SK-N-SH (cell line): ENCODE data around the gene FLOT1. TPM values are rescaled to one million over a fixed set of nuclear protein-coding genes. Genes with fewer than 3 reads are reported as not detected.

ENCODE experiments used
- CTCF ChIA-PET: fragments of 300-600, 350-600 bp; formaldehyde crosslinking; extraction: SDS; loops from one replicate; lab custom pipeline; 2021; lab: Yijun Ruan, JAX
- POLR2A ChIA-PET: fragments of 350-600 bp; sonication (Branson Sonifier 250); formaldehyde crosslinking; extraction: SDS; loops from one replicate; lab custom pipeline; 2020; ENCODE audit warnings: antibody characterized with exemption, inconsistent platforms; lab: Yijun Ruan, JAX
- DNase-seq: peaks from one replicate; pipeline ENCODE4 v3.0.0; 2012
- H2AFZ ChIP-seq: fragments of 200-600 bp; sonication (generic); 2 replicates; pipeline ENCODE4 v1.8.1; 2016; ENCODE audit warnings: antibody characterized with exemption, mild to moderate bottlenecking, low read depth
- H3F3A ChIP-seq: fragments of 200-600 bp; sonication (generic); replicated peaks from 2 replicates; pipeline ENCODE3; 2016; ENCODE audit warnings: antibody characterized with exemption, mild to moderate bottlenecking; ENCODE audit not compliant: insufficient read depth
- H3K27ac ChIP-seq, 2 experiments: fragments of 200-500 bp in 1 of 2; fragments of 200-600 bp in 1 of 2; sonication (Bioruptor generic) in 1 of 2; sonication (generic), shearing (Covaris generic) in 1 of 2; 2 replicates each; pipeline versions ENCODE4 v1.5.1 to v1.6.1; 2014 to 2016; ENCODE audit warnings: low read depth in 2 of 2, inconsistent platforms in 1 of 2, low read length in 1 of 2, mild to moderate bottlenecking in 1 of 2, mixed read lengths in 1 of 2
- H3K27me3 ChIP-seq: fragments of 200-600 bp; sonication (generic), shearing (Covaris generic); 2 replicates; pipeline ENCODE4 v1.6.1; 2016; ENCODE audit warnings: mixed run types; ENCODE audit not compliant: insufficient read depth
- H3K36me3 ChIP-seq, 2 experiments: fragments of 200-500 bp in 1 of 2; fragments of 200-600 bp in 1 of 2; sonication (Bioruptor generic) in 1 of 2; sonication (generic) in 1 of 2; replicated peaks in 1 of 2; 2 replicates each; pipeline versions ENCODE3 to v1.5.1; 2014 to 2016; ENCODE audit warnings: low read length in 1 of 2, mild to moderate bottlenecking in 1 of 2; ENCODE audit not compliant: insufficient read depth in 2 of 2, control insufficient read depth in 1 of 2
- H3K4me1 ChIP-seq, 2 experiments: fragments of 200-500 bp in 1 of 2; fragments of 200-600 bp in 1 of 2; sonication (Bioruptor generic) in 1 of 2; sonication (generic), shearing (Covaris generic) in 1 of 2; 2 replicates each; pipeline versions ENCODE4 v1.5.1 to v1.6.1; 2014 to 2016; ENCODE audit warnings: low read depth in 1 of 2, low read length in 1 of 2, mixed run types in 1 of 2; ENCODE audit not compliant: insufficient read depth in 2 of 2, control insufficient read depth in 1 of 2
- H3K4me2 ChIP-seq: fragments of 200-600 bp; sonication (generic), shearing (Covaris generic); 2 replicates; pipeline ENCODE4 v1.6.1; 2017; ENCODE audit warnings: mixed run types
- H3K4me3 ChIP-seq, 2 experiments: fragments of 200-500 bp in 1 of 2; fragments of 200-600 bp in 1 of 2; sonication (Bioruptor generic) in 1 of 2; sonication (generic), shearing (Covaris generic) in 1 of 2; 2 replicates each; pipeline versions ENCODE4 v1.5.1 to v1.8.1; 2014 to 2016; ENCODE audit warnings: low read depth in 2 of 2, inconsistent platforms in 1 of 2, low read length in 1 of 2, mild to moderate bottlenecking in 1 of 2, mixed read lengths in 1 of 2, moderate library complexity in 1 of 2
- H3K79me2 ChIP-seq: fragments of 200-600 bp; sonication (generic); 2 replicates; pipeline ENCODE4 v1.8.1; 2017; ENCODE audit warnings: mild to moderate bottlenecking; ENCODE audit not compliant: insufficient read depth
- H3K9ac ChIP-seq: fragments of 200-600 bp; sonication (generic); 2 replicates; pipeline ENCODE4 v1.6.1; 2017; ENCODE audit warnings: mixed run types
- H3K9me2 ChIP-seq: fragments of 200-600 bp; sonication (generic); 2 replicates; pipeline ENCODE4 v1.6.1; 2017; ENCODE audit warnings: mixed run types
- H3K9me3 ChIP-seq: fragments of 200-600 bp; sonication (generic); 2 replicates; pipeline ENCODE4 v1.6.1; 2017; ENCODE audit warnings: mixed run types, mild to moderate bottlenecking, moderate library complexity
- H4K20me1 ChIP-seq: fragments of 200-600 bp; sonication (generic); 2 replicates; pipeline ENCODE4 v1.6.1; 2017; ENCODE audit warnings: mild to moderate bottlenecking, mixed run types; ENCODE audit not compliant: insufficient read depth
- CHD2 ChIP-seq: fragments of 150-350 bp; IDR thresholded peaks from 2 replicates; pipeline ENCODE4 v1.6.1; 2018; ENCODE audit warnings: low read length; ENCODE audit not compliant: partially characterized antibody
- EP300 ChIP-seq, 2 experiments: IDR thresholded peaks; 2 replicates each; pipeline versions ENCODE4 v1.4.0 to v1.6.1; 2012; ENCODE audit warnings: borderline replicate concordance in 1 of 2, low read depth in 1 of 2, low read length in 1 of 2
- FOSL2 ChIP-seq: IDR thresholded peaks from 2 replicates; pipeline ENCODE4 v1.4.0; 2012; ENCODE audit warnings: low read depth, mild to moderate bottlenecking, moderate library complexity, borderline replicate concordance
- FOXJ3 ChIP-seq: sonication (generic); formaldehyde crosslinking; IDR thresholded peaks from 2 replicates; pipeline ENCODE4 v1.5.1; 2020; ENCODE audit warnings: mild to moderate bottlenecking, missing genetic modification reagents
- FOXM1 ChIP-seq: IDR thresholded peaks from 2 replicates; pipeline ENCODE4 v1.4.0; 2012; ENCODE audit warnings: low read depth, mild to moderate bottlenecking
- GATA2 ChIP-seq: sonication (generic); formaldehyde crosslinking; IDR thresholded peaks from 2 replicates; pipeline ENCODE4 v1.5.0; 2020; ENCODE audit warnings: mild to moderate bottlenecking, missing genetic modification reagents
- NFIC ChIP-seq: IDR thresholded peaks from 2 replicates; pipeline ENCODE4 v1.4.0; 2012; ENCODE audit warnings: borderline replicate concordance
- RCOR1 ChIP-seq: fragments of 150-350 bp; IDR thresholded peaks from 2 replicates; pipeline ENCODE4 v1.6.1; 2017; ENCODE audit warnings: antibody characterized with exemption, low read length
- RXRA ChIP-seq: IDR thresholded peaks from 2 replicates; pipeline ENCODE4 v1.4.0; 2012; ENCODE audit warnings: low read depth, mild to moderate bottlenecking, borderline replicate concordance
- SMC3 ChIP-seq: IDR thresholded peaks from 2 replicates; pipeline ENCODE4 v1.6.1; 2012; ENCODE audit warnings: low read depth, low read length, improper control_type of control experiment
- TAF1 ChIP-seq: IDR thresholded peaks from 2 replicates; pipeline ENCODE4 v1.6.1; 2012; ENCODE audit warnings: low read depth, mild to moderate bottlenecking, low read length, moderate library complexity, borderline replicate concordance
- TCF12 ChIP-seq: IDR thresholded peaks from 2 replicates; pipeline ENCODE4 v1.4.0; 2012
- YY1 ChIP-seq: IDR thresholded peaks from 2 replicates; pipeline ENCODE4 v1.4.0; 2012; ENCODE audit warnings: low read depth, mild to moderate bottlenecking
- WGBS: methylation state at CpG from one replicate; pipeline ENCODE4 v1.1.6; 2017; ENCODE audit warnings: low lambda C conversion rate; 5-methylcytosine and 5-hydroxymethylcytosine counted together
- polyA plus RNA-seq, 3 experiments: library from polyadenylated mRNA; depleted of rRNA; stranded (reverse); fragments of >200 nt; gene quantifications; 2 replicates each; pipeline ENCODE4 v1.2.3, GENCODE V29; 2012
- TF ChIP-seq, protein P1 (sequence below): IDR thresholded peaks from 2 replicates; pipeline ENCODE4 v1.4.0; 2012; ENCODE audit warnings: low read depth, borderline replicate concordance
- TF ChIP-seq, protein P2 (sequence below): IDR thresholded peaks from 2 replicates; pipeline ENCODE4; 2012
- TF ChIP-seq, protein P3 (sequence below): IDR thresholded peaks from 2 replicates; pipeline ENCODE4 v1.6.1; 2012; ENCODE audit warnings: mild to moderate bottlenecking, low read depth, low read length, moderate library complexity
- TF ChIP-seq, protein P4 (sequence below): IDR thresholded peaks from 2 replicates; pipeline ENCODE4 v1.4.0; 2012; ENCODE audit warnings: low read depth, borderline replicate concordance

Gene FLOT1
- polyA plus RNA-seq, 1 of the 3 experiments (the other 2 are of a cell fraction), result 462 TPM

DNA sequence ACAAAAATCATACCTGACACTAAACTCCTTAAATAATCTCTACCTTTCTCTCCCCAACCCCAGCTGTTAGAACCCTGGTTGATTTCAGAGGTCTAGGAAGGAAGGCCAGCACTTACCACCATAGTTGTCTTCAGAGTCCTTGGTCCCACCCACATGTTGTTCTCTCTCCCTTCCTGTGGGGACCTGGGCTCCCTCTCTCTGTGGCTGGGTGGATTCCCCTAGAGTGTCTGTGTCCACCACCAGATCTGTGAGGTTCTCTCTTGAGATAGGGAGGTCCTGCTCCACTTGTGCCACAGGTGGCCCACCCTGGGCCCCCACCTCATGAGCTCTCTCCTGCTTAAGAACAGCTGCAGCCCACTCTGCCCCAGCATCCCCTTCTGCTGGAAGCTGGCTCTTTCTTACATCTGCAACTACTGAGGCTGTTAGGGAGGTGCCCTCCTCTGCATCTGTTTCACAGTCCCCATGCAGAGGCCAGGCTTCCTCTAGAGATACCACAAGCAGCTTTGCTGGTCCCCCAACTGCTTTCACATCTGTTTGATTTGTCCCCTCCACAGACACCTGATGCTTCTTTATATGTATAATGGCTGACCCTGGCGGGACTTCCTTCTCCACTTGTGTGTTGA, 30.6 kb downstream of the FLOT1 start (continued):
- TF ChIP-seq RCOR1 (no peak), FOSL2 (no peak)
- TF ChIP-seq, all 33 proteins: peak for 0

DNA sequence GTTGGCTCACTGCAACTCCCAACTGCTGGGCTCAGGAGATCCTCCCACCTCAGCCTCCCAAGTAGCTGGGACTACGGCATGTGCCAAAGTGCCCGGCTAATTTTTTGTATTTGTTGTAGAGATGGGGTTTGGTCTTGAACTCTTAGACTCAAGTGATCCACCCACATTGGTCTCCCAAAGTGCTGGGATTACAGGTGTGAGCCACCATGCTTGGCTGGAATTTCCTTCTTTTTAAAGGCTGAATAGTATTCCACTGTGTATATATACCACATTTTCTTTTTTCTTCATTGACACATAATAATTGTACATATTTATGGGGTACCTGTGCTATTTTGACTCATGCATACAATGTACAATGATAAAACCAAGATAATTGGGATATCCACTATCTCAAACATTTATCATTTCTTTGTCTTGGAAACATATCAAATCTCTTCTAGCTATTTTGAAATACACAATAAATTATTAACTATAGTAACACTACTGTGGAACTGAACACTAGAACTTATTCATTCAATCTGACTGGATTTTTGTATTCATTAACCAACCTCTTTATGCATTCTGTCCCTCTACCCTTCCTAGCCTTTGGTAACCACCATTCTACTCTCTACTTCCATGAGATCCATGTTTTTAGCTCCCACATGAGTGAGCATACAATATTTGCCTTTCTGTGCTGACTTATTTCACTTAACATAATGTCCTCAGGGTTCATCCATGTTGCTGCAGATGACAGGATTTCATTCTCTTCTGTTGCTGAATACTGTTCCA, 33.2 kb downstream of the FLOT1 start:
- H3F3A ChIP-seq, result peaks cover 5% of the 10 kb centered on the region
- no peak for DNase-seq
- H3K4me2 ChIP-seq, result no peak overlapping the region
- TF ChIP-seq SMC3 (no peak), GATA2 (no peak), YY1 (no peak), FOXM1 (no peak), NFIC (no peak), TCF12 (no peak), CHD2 (no peak), FOSL2 (no peak), TAF1 (no peak), FOXJ3 (no peak), EP300 (IDR thresholded peaks at IDR 0.05; ENCODE audit: borderline replicate concordance in 1 of 2, low read depth in 1 of 2, low read length in 1 of 2) (no peak), RXRA (no peak)
- TF ChIP-seq, protein P1, sequence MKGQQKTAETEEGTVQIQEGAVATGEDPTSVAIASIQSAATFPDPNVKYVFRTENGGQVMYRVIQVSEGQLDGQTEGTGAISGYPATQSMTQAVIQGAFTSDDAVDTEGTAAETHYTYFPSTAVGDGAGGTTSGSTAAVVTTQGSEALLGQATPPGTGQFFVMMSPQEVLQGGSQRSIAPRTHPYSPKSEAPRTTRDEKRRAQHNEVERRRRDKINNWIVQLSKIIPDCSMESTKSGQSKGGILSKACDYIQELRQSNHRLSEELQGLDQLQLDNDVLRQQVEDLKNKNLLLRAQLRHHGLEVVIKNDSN, result no peak
- TF ChIP-seq, protein P2, sequence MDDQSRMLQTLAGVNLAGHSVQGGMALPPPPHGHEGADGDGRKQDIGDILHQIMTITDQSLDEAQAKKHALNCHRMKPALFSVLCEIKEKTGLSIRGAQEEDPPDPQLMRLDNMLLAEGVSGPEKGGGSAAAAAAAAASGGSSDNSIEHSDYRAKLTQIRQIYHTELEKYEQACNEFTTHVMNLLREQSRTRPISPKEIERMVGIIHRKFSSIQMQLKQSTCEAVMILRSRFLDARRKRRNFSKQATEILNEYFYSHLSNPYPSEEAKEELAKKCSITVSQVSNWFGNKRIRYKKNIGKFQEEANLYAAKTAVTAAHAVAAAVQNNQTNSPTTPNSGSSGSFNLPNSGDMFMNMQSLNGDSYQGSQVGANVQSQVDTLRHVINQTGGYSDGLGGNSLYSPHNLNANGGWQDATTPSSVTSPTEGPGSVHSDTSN, result no peak
- TF ChIP-seq, protein P3, sequence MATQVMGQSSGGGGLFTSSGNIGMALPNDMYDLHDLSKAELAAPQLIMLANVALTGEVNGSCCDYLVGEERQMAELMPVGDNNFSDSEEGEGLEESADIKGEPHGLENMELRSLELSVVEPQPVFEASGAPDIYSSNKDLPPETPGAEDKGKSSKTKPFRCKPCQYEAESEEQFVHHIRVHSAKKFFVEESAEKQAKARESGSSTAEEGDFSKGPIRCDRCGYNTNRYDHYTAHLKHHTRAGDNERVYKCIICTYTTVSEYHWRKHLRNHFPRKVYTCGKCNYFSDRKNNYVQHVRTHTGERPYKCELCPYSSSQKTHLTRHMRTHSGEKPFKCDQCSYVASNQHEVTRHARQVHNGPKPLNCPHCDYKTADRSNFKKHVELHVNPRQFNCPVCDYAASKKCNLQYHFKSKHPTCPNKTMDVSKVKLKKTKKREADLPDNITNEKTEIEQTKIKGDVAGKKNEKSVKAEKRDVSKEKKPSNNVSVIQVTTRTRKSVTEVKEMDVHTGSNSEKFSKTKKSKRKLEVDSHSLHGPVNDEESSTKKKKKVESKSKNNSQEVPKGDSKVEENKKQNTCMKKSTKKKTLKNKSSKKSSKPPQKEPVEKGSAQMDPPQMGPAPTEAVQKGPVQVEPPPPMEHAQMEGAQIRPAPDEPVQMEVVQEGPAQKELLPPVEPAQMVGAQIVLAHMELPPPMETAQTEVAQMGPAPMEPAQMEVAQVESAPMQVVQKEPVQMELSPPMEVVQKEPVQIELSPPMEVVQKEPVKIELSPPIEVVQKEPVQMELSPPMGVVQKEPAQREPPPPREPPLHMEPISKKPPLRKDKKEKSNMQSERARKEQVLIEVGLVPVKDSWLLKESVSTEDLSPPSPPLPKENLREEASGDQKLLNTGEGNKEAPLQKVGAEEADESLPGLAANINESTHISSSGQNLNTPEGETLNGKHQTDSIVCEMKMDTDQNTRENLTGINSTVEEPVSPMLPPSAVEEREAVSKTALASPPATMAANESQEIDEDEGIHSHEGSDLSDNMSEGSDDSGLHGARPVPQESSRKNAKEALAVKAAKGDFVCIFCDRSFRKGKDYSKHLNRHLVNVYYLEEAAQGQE, result no peak
- TF ChIP-seq, protein P4, sequence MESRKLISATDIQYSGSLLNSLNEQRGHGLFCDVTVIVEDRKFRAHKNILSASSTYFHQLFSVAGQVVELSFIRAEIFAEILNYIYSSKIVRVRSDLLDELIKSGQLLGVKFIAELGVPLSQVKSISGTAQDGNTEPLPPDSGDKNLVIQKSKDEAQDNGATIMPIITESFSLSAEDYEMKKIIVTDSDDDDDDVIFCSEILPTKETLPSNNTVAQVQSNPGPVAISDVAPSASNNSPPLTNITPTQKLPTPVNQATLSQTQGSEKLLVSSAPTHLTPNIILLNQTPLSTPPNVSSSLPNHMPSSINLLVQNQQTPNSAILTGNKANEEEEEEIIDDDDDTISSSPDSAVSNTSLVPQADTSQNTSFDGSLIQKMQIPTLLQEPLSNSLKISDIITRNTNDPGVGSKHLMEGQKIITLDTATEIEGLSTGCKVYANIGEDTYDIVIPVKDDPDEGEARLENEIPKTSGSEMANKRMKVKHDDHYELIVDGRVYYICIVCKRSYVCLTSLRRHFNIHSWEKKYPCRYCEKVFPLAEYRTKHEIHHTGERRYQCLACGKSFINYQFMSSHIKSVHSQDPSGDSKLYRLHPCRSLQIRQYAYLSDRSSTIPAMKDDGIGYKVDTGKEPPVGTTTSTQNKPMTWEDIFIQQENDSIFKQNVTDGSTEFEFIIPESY, result no peak
- H3K36me3 ChIP-seq, result peaks cover 31 to 41% of the 10 kb centered on the region in 2 experiments
- H3K9me3 ChIP-seq, result no peaks in the 10 kb centered on the region
- H3K4me3 ChIP-seq, result no peak overlapping the region
- CTCF ChIA-PET, result interaction anchor here (42.4 kb wide), 1 partner anchor 24 kb away, joined by 838 read pairs; the partner anchor contains the start of genes DHX16, NRM and PPP1R18
- POLR2A ChIA-PET, result interaction anchor here (0.6 kb wide), 1 partner anchor 19 kb away, joined by 3 read pairs; no protein-coding TSS in a partner anchor
- H3K9ac ChIP-seq, result no peak overlapping the region
- H4K20me1 ChIP-seq, result no peaks in the 10 kb centered on the region
- H3K27ac ChIP-seq, result no peak overlapping the region
- H3K79me2 ChIP-seq, result no peaks in the 10 kb centered on the region
- H3K27me3 ChIP-seq, result no peaks in the 10 kb centered on the region
- 100% methylated on average over 1 of the region's 2 CpGs for WGBS
- no peaks in the 10 kb centered on the region for H3K9me2 ChIP-seq
- no peaks in the 10 kb centered on the region for H3K4me1 ChIP-seq
- no peak overlapping the region for H2AFZ ChIP-seq
